ENCODE measurements around the gene ZBTB20.

DNA sequence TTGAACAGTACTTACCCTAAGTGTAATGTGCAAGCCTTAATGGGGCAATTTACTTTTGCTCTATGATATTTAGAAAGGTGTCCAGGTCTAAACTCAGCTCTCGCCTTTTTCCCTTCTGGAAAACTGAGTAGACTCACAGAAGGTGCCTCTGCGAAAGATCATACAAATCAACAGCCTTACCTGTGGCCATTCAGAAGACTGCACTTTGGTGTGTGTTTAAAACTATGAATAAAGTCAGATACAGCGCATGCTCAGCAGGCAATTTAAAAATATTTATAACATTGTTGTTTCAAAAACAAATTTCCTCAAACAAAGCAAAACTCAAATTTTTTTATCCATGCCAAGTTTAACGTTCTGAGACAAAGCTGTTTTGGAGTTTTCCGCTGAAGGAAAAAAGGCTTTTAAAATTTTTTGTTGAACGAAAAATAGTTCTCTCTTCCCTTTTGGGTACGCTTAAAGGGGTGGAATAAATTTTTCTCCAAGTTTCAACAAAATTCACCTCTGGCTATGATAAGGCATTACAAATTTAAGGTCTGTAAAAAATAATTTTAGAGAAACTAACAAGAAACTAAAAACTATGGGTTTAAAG, 697.0 kb downstream of the ZBTB20 start:
- TF ChIP-seq, protein P1, sequence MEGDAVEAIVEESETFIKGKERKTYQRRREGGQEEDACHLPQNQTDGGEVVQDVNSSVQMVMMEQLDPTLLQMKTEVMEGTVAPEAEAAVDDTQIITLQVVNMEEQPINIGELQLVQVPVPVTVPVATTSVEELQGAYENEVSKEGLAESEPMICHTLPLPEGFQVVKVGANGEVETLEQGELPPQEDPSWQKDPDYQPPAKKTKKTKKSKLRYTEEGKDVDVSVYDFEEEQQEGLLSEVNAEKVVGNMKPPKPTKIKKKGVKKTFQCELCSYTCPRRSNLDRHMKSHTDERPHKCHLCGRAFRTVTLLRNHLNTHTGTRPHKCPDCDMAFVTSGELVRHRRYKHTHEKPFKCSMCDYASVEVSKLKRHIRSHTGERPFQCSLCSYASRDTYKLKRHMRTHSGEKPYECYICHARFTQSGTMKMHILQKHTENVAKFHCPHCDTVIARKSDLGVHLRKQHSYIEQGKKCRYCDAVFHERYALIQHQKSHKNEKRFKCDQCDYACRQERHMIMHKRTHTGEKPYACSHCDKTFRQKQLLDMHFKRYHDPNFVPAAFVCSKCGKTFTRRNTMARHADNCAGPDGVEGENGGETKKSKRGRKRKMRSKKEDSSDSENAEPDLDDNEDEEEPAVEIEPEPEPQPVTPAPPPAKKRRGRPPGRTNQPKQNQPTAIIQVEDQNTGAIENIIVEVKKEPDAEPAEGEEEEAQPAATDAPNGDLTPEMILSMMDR (IDR thresholded peaks at IDR 0.05 in 8 of 11, conservative IDR thresholded peaks at IDR 0.05 in 3 of 11), result peak in 2 of 11 experiments; percentile 8 to 15
- TF ChIP-seq POLR2A (IDR thresholded peaks at IDR 0.05) (no peak), POLR2AphosphoS5 (IDR thresholded peaks at IDR 0.05) (no peak)

Measured in spleen (tissue), 7 donors.